ENCODE measurements around the gene NRL. TPM values are rescaled to one million over a fixed set of nuclear protein-coding genes. Genes with fewer than 3 reads are reported as not detected.
"Not testable (repeated sequence)": the region's sequence is repeated elsewhere in the genome, so short reads cannot be mapped to it uniquely, and the experiment has no call there.

The NRL gene
- total RNA-seq, 4 donors from 2014 or later: 2.1 to 11.7 (median 8.4) TPM

- H3K9me3 ChIP-seq: no peaks in the 10 kb centered on the region
- WGBS, 2 donors: 0% methylated on average over 14 to 42 of the region's 50 CpGs
- H3K27ac ChIP-seq: peak overlapping the region; percentile 62 to 90 (median 88)
- no peaks in the 10 kb centered on the region for H3K27me3 ChIP-seq
- H3K4me1 ChIP-seq: peaks cover 3% of the 10 kb centered on the region in 2 donors
- no peaks in the 10 kb centered on the region for H3K36me3 ChIP-seq
- peak; percentile 86 to 89 for DNase-seq
- intact Hi-C loops (cut with DNase I): no loop called here
- peak overlapping the region; percentile 10 to 42 (median 20) for H3K4me3 ChIP-seq (replicated peaks in 1 of 3)
- TF ChIP-seq POLR2A (IDR thresholded peaks at IDR 0.05): peak in 1 of 2 donors; percentile 48
- TF ChIP-seq CTCF (IDR thresholded peaks at IDR 0.05): peak in 5 of 6 experiments; percentile 59 to 83 (median 73)
These were observed 78.4 kb downstream of the NRL start for GRCh38 chr14:24036169-24036962.

DNA sequence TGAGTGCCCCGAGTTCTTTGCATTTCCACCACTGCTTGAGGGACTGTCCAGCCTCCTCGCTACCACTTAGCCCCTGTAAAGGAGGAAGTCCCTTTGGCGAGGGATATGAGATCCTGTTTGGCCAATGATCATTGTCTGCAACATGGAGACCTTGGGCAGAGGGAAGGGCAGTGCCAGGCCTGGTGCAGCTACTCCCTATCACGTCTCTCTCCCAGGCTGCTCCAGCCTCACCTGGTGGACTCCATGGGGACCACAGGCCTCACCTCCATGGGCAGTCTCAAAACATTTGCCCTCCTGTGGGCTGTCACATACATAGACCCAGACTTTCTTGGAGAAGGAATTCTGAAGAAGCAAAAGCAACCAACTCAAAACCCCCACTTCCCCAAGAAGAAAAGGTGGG, 79.0 kb downstream of the NRL start:
- intact Hi-C loops (cut with DNase I); H3K9me3 ChIP-seq; H3K27me3 ChIP-seq; H3K36me3 ChIP-seq; H3K4me1 ChIP-seq; DNase-seq: not testable (repeated sequence)
- peak overlapping the region; percentile 62 to 90 (median 88) for H3K27ac ChIP-seq
- 47 to 55% methylated on average over 2 to 4 of the region's 4 CpGs for WGBS, 2 donors
- peak overlapping the region in 1 of 3 donors; percentile 42 for H3K4me3 ChIP-seq (replicated peaks in 1 of 3)

- WGBS, 2 donors: 84 to 87% methylated on average over 2 of the region's 2 CpGs
- no peak for DNase-seq
These were observed 81.9 kb downstream of the NRL start for GRCh38 chr14:24032727-24033418.

DNA sequence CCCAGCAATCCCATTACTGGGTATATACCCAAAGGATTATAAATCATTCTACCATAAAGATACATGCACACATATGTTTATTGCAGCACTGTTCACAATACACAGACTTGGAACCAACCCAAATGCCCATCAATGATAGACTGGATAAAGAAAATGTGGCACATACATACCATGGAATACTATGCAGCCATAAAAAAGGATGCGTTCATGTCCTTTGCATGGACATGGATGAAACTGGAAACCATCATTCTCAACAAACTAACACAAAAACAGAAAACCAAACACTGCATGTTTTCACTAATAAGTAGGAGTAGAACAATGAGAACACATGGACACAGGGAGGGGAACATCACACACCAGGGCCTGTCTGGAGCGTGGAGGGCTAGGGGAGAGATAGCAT, 83.4 kb downstream of the NRL start:
- H3K9me3 ChIP-seq; H3K36me3 ChIP-seq; H3K4me3 ChIP-seq (replicated peaks in 1 of 3); DNase-seq; H3K4me1 ChIP-seq; H3K27me3 ChIP-seq; H3K27ac ChIP-seq; intact Hi-C loops (cut with DNase I): not testable (repeated sequence)
- WGBS, 2 donors: 96 to 97% methylated on average over 2 of the region's 2 CpGs

More at GRCh38 chr14:24032727-24033418, 81.9 kb downstream of the NRL start:
- Histone ChIP-seq H3K27me3 (no peaks in the 10 kb centered on the region), H3K27ac (no peak overlapping the region), H3K9me3 (no peaks in the 10 kb centered on the region), H3K4me3 (replicated peaks in 1 of 3) (no peak overlapping the region), H3K36me3 (no peaks in the 10 kb centered on the region), H3K4me1 (peaks cover 3% of the 10 kb centered on the region in 2 donors)
- TF ChIP-seq CTCF (IDR thresholded peaks at IDR 0.05) (no peak), POLR2A (IDR thresholded peaks at IDR 0.05) (no peak)
- intact Hi-C loops (cut with DNase I): no loop called here

DNA sequence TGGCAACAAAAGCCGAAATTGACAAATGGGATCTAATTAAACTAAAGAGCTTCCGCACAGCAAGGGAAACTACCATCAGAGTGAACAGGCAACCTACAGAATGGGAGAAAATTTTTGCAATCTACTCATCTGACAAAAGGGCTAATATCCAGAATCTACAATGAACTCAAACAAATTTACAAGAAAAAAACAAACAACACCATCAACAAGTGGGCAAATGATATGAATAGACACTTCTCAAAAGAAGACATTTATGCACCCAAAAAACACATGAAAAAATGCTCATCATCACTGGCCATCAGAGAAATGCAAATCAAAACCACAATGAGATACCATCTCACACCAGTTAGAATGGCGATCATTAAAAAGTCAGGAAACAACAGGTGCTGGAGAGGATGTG, 85.1 kb downstream of the NRL start:
- H3K4me3 ChIP-seq (replicated peaks in 1 of 3); H3K36me3 ChIP-seq; DNase-seq; H3K4me1 ChIP-seq; intact Hi-C loops (cut with DNase I); H3K27ac ChIP-seq; H3K27me3 ChIP-seq; H3K9me3 ChIP-seq: not testable (repeated sequence)
- 91 to 96% methylated on average over 2 to 3 of the region's 3 CpGs for WGBS, 2 donors

Small RNAs within 50 kb of the gene (microRNA-seq; reads per million reads assigned to microRNA genes)
- gene MIR7703: not detected

Small RNAs within 50 kb of the gene (small RNA-seq; reads per million reads assigned to genes)
- 0.56 reads per million for gene RNA5SP383

Other genes starting within 250 kb of the NRL start
- 10 to 100 TPM; 19.2 to 55.7 (median 37.7) TPM for gene DHRS4, start 161.2 kb downstream of the NRL start, total RNA-seq
- 10 to 100 TPM in 2 of 4 donors, 1 to 10 TPM in 2; 4.7 to 27.1 (median 12.6) TPM for gene DHRS4L2, start 126.0 kb downstream of the NRL start, total RNA-seq
- gene CARMIL3, start 62.9 kb downstream of the NRL start, total RNA-seq: 1 to 10 TPM in 2 of 4 donors, under 1 TPM in 2; 0.63 to 1.3 (median 0.99) TPM
- under 1 TPM in 1 of 4 donors, not detected in 3; 0.29 TPM for gene CPNE6, start 43.4 kb downstream of the NRL start, total RNA-seq
- 10 to 100 TPM; 29.8 to 47.4 (median 39.3) TPM for gene PCK2, start 20.6 kb downstream of the NRL start, total RNA-seq
- 100 to 1,000 TPM in 3 of 4 donors, 10 to 100 TPM in 1; 90.6 to 155 (median 132) TPM for gene DCAF11, start 172 bp downstream of the NRL start, total RNA-seq
- 1 to 10 TPM in 2 of 4 donors, under 1 TPM in 1, not detected in 1; 0.63 to 3.5 (median 2.7) TPM for gene FITM1, start 15.7 kb upstream of the NRL start, total RNA-seq
- gene PSME1, start 21.2 kb upstream of the NRL start, total RNA-seq: 100 to 1,000 TPM; 117 to 193 (median 186) TPM
- 10 to 100 TPM in 3 of 4 donors, 1 to 10 TPM in 1; 8.3 to 25.5 (median 16.9) TPM for gene EMC9, start 26.6 kb upstream of the NRL start, total RNA-seq
- 10 to 100 TPM; 31.3 to 66.6 (median 47.5) TPM for gene PSME2, start 31.7 kb upstream of the NRL start, total RNA-seq
- 100 to 1,000 TPM in 1 of 4 donors, 10 to 100 TPM in 3; 30.6 to 106 (median 67.6) TPM for gene RNF31, start 32.5 kb upstream of the NRL start, total RNA-seq
- 10 to 100 TPM; 55.1 to 92.3 (median 70.0) TPM for gene IRF9, start 46.3 kb upstream of the NRL start, total RNA-seq
- gene REC8, start 57.1 kb upstream of the NRL start, total RNA-seq: 1 to 10 TPM; 4.1 to 7.1 (median 5.4) TPM
- 10 to 100 TPM; 28.1 to 49.0 (median 31.3) TPM for gene IPO4, start 73.9 kb upstream of the NRL start, total RNA-seq
- gene TM9SF1, start 80.5 kb upstream of the NRL start, total RNA-seq: 100 to 1,000 TPM in 3 of 4 donors, 10 to 100 TPM in 1; 92.0 to 114 (median 107) TPM
- gene TSSK4, start 90.7 kb upstream of the NRL start, total RNA-seq: not detected
- gene CHMP4A, start 98.5 kb upstream of the NRL start, total RNA-seq: 10 to 100 TPM; 26.5 to 60.2 (median 46.2) TPM
- 10 to 100 TPM; 13.1 to 55.9 (median 25.4) TPM for gene MDP1, start 101.1 kb upstream of the NRL start, total RNA-seq
- 100 to 1,000 TPM; 149 to 317 (median 172) TPM for gene NEDD8, start 117.4 kb upstream of the NRL start, total RNA-seq
- gene GMPR2, start 118.0 kb upstream of the NRL start, total RNA-seq: 100 to 1,000 TPM in 2 of 4 donors, 10 to 100 TPM in 2; 68.8 to 237 (median 110) TPM
- 100 to 1,000 TPM in 1 of 4 donors, 10 to 100 TPM in 3; 67.3 to 101 (median 71.6) TPM for gene TINF2, start 127.7 kb upstream of the NRL start, total RNA-seq
- 1 to 10 TPM; 1.9 to 2.8 (median 2.0) TPM for gene TGM1, start 148.2 kb upstream of the NRL start, total RNA-seq
- 10 to 100 TPM; 29.8 to 44.8 (median 33.5) TPM for gene RABGGTA, start 156.6 kb upstream of the NRL start, total RNA-seq
- 10 to 100 TPM; 35.2 to 59.3 (median 38.3) TPM for gene DHRS1, start 184.8 kb upstream of the NRL start, total RNA-seq
- gene NOP9, start 184.9 kb upstream of the NRL start, total RNA-seq: 10 to 100 TPM; 16.4 to 22.3 (median 20.7) TPM
- gene CIDEB, start 193.0 kb upstream of the NRL start, total RNA-seq: 10 to 100 TPM in 1 of 4 donors, 1 to 10 TPM in 3; 4.6 to 13.0 (median 9.5) TPM
- 10 to 100 TPM in 2 of 4 donors, 1 to 10 TPM in 2; 6.8 to 18.5 (median 10.9) TPM for gene LTB4R2, start 195.2 kb upstream of the NRL start, total RNA-seq
- gene LTB4R, start 196.6 kb upstream of the NRL start, total RNA-seq: 1 to 10 TPM; 4.2 to 7.4 (median 4.3) TPM
- gene ADCY4, start 220.1 kb upstream of the NRL start, total RNA-seq: 10 to 100 TPM; 35.2 to 65.4 (median 48.8) TPM
- 10 to 100 TPM; 12.4 to 21.3 (median 18.4) TPM for gene RIPK3, start 225.0 kb upstream of the NRL start, total RNA-seq